Choroid plexus epithelial cell (primary cell): Measurements from ENCODE around the gene DCT.
"Not testable (repeated sequence)": the region's sequence is repeated elsewhere in the genome, so short reads cannot be mapped to it uniquely, and the experiment has no call there.

ENCODE experiments used
- DNase-seq: peaks from one replicate; pipeline ENCODE4 v3.0.0-alpha.2; 2010; ENCODE audit warnings: low read depth
- H3K4me3 ChIP-seq: 2 replicates; pipeline ENCODE4 v1.5.1; 2011; ENCODE audit warnings: low read depth, mild to moderate bottlenecking, control low read depth, low read length, moderate library complexity
- CTCF ChIP-seq: conservative IDR thresholded peaks from 2 replicates; pipeline ENCODE4 v1.5.1; 2011; ENCODE audit warnings: low read depth, mild to moderate bottlenecking, control low read depth, inconsistent platforms, low read length, moderate library complexity

The DCT gene

GRCh38 chr13:94479616-94480015 is at the start of gene DCT:
DCT (minus strand) TSS chr13:94479682; CDS start chr13:94479255, 427 bp downstream.
- TF ChIP-seq CTCF: no peak
- DNase-seq: no peak
- H3K4me3 ChIP-seq: no peak within 1 kb of the TSS

GRCh38 chr13:94526956-94527355 is 47.5 kb upstream of the DCT start:
- DNase-seq, H3K4me3 ChIP-seq: not testable (repeated sequence)

- H3K4me3 ChIP-seq: no peak overlapping the region
- no peak for TF ChIP-seq CTCF
- DNase-seq: no peak
Measured at GRCh38 chr13:94525781-94526180, 46.3 kb upstream of the DCT start.

GRCh38 chr13:94524407-94524806 is 44.9 kb upstream of the DCT start:
- no peak for TF ChIP-seq CTCF
- DNase-seq: no peak
- no peak overlapping the region for H3K4me3 ChIP-seq

GRCh38 chr13:94520001-94520400 is 40.5 kb upstream of the DCT start:
- no peak for TF ChIP-seq CTCF
- no peak for DNase-seq
- no peak overlapping the region for H3K4me3 ChIP-seq

- no peak for TF ChIP-seq CTCF
Measured at GRCh38 chr13:94516456-94516855, 37.0 kb upstream of the DCT start.

GRCh38 chr13:94515911-94516310 is 36.4 kb upstream of the DCT start:
- no peak overlapping the region for H3K4me3 ChIP-seq
- no peak for TF ChIP-seq CTCF
- DNase-seq: no peak

More at GRCh38 chr13:94516456-94516855, 37.0 kb upstream of the DCT start:
- no peak for DNase-seq
- H3K4me3 ChIP-seq: no peak overlapping the region

GRCh38 chr13:94515374-94515773 is 35.9 kb upstream of the DCT start:
- DNase-seq: no peak
- TF ChIP-seq CTCF: no peak
- no peak overlapping the region for H3K4me3 ChIP-seq
